GM13976 (cell line): ENCODE measurements around the gene GDPD5.

Experiments
- DNase-seq: peaks from one replicate; pipeline ENCODE4 v3.0.0; 2012; ENCODE audit warnings: low spot score
- in situ Hi-C: fragments of 300-500 bp; cut with MboI; formaldehyde crosslinking; loops from one replicate; pipeline ENCODE4 v1.12.0; 2022; ENCODE audit warnings: low sequenced_read_pairs, mixed read lengths, inconsistent platforms; ENCODE audit not compliant: unreplicated experiment
- TF ChIP-seq, protein P1 (sequence below): IDR thresholded peaks from 2 replicates; pipeline ENCODE4 v1.5.1; 2012; ENCODE audit warnings: borderline replicate concordance, mild to moderate bottlenecking; ENCODE audit not compliant: insufficient read depth; ENCODE audit errors: extremely low read depth, missing control alignments, control extremely low read depth

GDPD5 gene

DNA sequence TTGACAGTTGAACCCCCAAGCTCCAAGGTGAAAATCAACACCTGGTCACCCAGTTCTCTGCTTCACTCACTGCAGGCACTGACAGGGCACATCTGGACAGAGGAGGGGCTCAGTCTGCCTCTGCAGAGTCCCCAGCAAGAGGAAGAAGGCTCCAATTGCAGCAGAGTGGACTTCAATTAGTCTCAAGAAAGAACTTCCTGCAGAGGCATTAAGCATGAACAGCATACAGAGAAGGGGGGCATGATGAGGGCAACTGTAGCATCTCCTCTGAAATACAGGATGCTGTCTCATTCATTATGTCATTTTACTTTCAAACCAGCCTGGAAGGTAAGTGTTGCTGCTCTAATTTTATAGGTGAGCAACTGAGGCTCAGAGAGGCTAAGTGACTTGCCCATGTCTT lies 11.1 kb downstream of the GDPD5 start:
- in situ Hi-C loops, result no loop called here
- DNase-seq, result no peak
- TF ChIP-seq, protein P1, sequence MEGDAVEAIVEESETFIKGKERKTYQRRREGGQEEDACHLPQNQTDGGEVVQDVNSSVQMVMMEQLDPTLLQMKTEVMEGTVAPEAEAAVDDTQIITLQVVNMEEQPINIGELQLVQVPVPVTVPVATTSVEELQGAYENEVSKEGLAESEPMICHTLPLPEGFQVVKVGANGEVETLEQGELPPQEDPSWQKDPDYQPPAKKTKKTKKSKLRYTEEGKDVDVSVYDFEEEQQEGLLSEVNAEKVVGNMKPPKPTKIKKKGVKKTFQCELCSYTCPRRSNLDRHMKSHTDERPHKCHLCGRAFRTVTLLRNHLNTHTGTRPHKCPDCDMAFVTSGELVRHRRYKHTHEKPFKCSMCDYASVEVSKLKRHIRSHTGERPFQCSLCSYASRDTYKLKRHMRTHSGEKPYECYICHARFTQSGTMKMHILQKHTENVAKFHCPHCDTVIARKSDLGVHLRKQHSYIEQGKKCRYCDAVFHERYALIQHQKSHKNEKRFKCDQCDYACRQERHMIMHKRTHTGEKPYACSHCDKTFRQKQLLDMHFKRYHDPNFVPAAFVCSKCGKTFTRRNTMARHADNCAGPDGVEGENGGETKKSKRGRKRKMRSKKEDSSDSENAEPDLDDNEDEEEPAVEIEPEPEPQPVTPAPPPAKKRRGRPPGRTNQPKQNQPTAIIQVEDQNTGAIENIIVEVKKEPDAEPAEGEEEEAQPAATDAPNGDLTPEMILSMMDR, result no peak

GRCh38 chr11:75513250-75513649 lies 12.5 kb downstream of the GDPD5 start:
- TF ChIP-seq, protein P1, result no peak
- no peak for DNase-seq
- in situ Hi-C loops, result no loop called here

DNA sequence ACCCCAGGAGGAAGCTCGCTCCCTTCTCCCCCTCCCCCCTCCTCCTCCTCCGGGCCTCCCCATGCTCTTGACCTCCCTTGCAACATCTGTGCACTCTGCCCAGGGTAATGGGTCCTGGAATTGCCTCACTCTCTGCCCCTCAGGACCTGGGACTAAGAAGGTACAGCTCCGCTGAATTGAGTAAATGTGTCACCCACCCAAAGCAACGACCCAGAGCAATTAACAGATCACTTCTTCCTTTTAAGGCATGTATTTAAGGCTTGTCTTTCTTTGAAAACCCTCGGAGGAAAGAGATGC lies 15.1 kb downstream of the GDPD5 start:
- TF ChIP-seq, protein P1, result no peak
- in situ Hi-C loops, result no loop called here
- DNase-seq, result no peak

DNA sequence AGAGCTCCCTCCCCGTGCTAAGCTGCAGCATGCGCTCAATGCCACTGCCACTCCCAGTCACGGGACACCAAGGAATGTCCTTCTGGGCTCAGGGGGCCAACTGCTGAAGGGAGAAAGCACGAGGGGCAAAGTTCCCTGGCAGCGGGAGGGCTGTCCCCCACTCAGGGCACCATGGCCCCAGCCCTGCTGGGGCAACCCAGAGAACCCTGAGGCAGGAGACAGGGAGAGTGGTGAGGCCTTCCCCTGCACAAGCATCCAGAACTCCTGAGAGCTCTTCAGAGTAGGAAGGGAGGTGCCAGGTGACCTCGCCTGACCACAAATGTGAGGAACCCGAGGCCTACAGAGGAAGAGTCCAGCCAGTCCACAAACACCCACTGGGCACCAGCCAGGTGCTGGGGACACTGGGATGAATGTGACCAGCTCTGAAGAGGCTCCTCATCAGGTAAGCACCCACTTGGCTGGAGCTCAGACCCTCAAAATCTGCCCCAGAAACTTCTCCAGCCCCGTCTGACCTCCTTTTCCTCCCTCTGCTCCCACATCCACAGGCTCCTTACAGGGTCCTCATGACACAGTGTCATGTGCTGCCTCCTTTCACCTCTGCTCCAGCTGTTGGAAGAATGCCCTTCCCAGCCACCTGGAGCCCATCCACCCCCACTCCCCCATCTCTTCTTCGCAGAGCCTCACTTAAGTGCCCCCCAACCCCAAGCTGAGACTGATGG lies 15.6 kb downstream of the GDPD5 start:
- no peak for DNase-seq
- in situ Hi-C loops, result no loop called here
- TF ChIP-seq, protein P1, result no peak

- in situ Hi-C loops, result no loop called here
- TF ChIP-seq, protein P1, result no peak
- no peak for DNase-seq
Observed at GRCh38 chr11:75509020-75509720, 16.6 kb downstream of the GDPD5 start.

- DNase-seq, result no peak
- in situ Hi-C loops, result no loop called here
- TF ChIP-seq, protein P1, result no peak
Observed at GRCh38 chr11:75508051-75508561, 17.6 kb downstream of the GDPD5 start.
